A673 (cell line): ENCODE results near the gene CHSY3.

ENCODE experiments used
- CTCF ChIP-seq: fragments of 300-800, 200-600 bp; sonication (generic); conservative IDR thresholded peaks from 2 replicates; pipeline ENCODE4 v1.5.1; 2017; ENCODE audit warnings: low read depth, mild to moderate bottlenecking, antibody characterized with exemption, low read length, moderate library complexity, mixed read lengths
- EZH2 ChIP-seq: fragments of 200-600 bp; sonication (generic); IDR thresholded peaks from 2 replicates; pipeline ENCODE4 v1.6.1; 2017; ENCODE audit warnings: borderline replicate concordance, low read depth, mild to moderate bottlenecking, mixed read lengths, antibody characterized with exemption, low read length; ENCODE audit not compliant: poor library complexity, severe bottlenecking

GRCh38 chr5:129960831-129961230 lies 56.6 kb downstream of the CHSY3 start:
- TF ChIP-seq CTCF (no peak), EZH2 (no peak)
